Stomach smooth muscle (tissue), 2 donors: Measurements from ENCODE around the gene SERPINB5.

Experiments
- H3K27ac ChIP-seq: one replicate; pipeline ENCODE4 v1.7.0; 2013; ENCODE audit warnings: mild to moderate bottlenecking, low read length, inconsistent platforms
- H3K27me3 ChIP-seq, 2 donors: one replicate each; pipeline ENCODE4 v1.7.0; 2013; ENCODE audit warnings: low read length in 2 of 2; ENCODE audit not compliant: insufficient read depth in 2 of 2, control insufficient read depth in 1 of 2
- H3K36me3 ChIP-seq, 2 donors: one replicate each; pipeline ENCODE4 v1.7.0; 2013; ENCODE audit warnings: low read length in 2 of 2; ENCODE audit not compliant: control insufficient read depth in 2 of 2, insufficient read depth in 2 of 2
- H3K4me1 ChIP-seq: one replicate; pipeline ENCODE4 v1.7.0; 2013; ENCODE audit warnings: low read length; ENCODE audit not compliant: control insufficient read depth, insufficient read depth
- H3K4me3 ChIP-seq, 2 donors: one replicate each; pipeline ENCODE4 v1.7.0; 2013; ENCODE audit warnings: low read length in 2 of 2
- H3K9ac ChIP-seq, 2 donors: one replicate each; pipeline ENCODE4 v1.7.0; 2013; ENCODE audit warnings: low read length in 2 of 2, mild to moderate bottlenecking in 1 of 2
- H3K9me3 ChIP-seq, 2 donors: one replicate each; pipeline ENCODE4 v1.7.0; 2013; ENCODE audit warnings: low read length in 2 of 2; ENCODE audit not compliant: control insufficient read depth in 2 of 2
- donor health status: healthy.
- donor health status: Pancreatic carcinoma.

The SERPINB5 gene

DNA sequence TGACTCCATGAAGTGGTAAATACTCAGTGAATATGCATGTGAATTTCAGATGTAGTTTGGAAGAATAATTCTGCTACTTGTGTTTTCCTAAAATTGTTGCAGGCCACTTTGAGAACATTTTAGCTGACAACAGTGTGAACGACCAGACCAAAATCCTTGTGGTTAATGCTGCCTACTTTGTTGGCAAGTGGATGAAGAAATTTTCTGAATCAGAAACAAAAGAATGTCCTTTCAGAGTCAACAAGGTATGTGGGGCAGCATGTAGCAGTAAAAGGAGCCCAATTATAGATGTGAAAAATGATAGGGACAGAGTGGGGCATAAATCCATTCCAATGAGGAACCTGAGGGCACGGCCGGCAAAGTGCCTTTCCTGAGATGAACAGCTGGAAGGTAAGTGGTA is 16.1 kb downstream of the SERPINB5 start:
- H3K27ac ChIP-seq: no peak overlapping the region
- H3K4me3 ChIP-seq: no peak overlapping the region
- H3K9ac ChIP-seq: no peak overlapping the region
- H3K9me3 ChIP-seq: peaks cover 0 to 2% of the 10 kb centered on the region in 2 donors
- H3K4me1 ChIP-seq: no peaks in the 10 kb centered on the region
- H3K27me3 ChIP-seq: peaks cover 0 to 4% of the 10 kb centered on the region in 2 donors
- H3K36me3 ChIP-seq: no peaks in the 10 kb centered on the region

DNA sequence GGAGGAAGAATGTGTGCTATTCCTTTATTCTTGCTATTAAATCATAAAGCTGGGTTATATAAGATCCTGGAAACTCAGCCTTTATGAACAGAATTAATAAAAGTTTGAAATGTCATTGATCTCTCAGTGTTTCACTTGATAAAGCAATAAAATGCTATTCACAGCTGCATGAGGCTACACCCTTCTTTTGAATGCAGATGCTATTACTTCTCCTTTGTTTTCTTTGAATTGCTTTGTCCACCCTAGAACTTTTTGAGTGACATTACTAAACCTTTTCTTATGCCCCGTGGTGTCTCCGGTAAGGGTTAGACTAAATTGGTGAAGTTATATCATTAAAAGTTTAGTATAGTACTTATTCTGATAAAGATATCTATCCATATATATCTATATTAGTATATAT is 18.9 kb downstream of the SERPINB5 start:
- Histone ChIP-seq H3K9ac (no peak overlapping the region), H3K4me3 (no peak overlapping the region), H3K27ac (no peak overlapping the region)

DNA sequence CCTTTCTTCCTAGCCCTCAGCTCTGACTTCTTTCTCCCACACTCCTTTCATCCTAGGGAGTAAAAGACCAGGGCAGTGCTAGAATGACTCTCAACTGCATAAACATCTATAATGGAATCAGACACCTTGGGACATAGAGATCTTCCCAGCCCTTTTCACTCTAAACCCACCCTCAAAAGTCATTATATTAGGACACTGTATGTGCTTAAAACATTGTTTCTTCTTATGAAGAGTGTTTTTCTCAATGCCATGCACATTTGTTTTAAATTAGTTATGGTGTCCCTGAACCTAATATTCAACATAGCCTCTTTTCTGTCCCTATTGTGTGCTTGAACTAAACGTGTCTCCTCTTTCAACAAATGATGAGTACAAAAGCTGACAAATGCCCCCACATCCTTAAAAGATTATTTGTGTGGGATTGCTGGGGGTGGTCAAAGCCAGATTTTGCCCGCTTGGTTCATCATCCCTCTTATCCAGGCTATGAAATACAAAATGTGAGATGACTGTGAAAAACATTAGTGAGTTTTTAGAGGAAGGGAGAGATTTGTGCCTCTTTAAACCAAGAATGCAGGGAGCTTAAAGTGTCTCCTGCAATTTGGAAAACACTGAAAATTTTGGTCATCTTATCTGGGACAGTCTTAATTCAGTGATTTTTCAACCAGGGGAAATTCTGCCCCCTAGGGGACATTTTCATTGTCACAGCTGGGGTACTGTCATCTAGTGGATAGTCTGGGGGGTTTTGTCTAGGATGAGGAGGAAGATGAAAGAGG is 29.0 kb downstream of the SERPINB5 start:
- no peak overlapping the region for H3K4me3 ChIP-seq
- H3K9me3 ChIP-seq: no peaks in the 10 kb centered on the region
- H3K4me1 ChIP-seq: no peaks in the 10 kb centered on the region
- H3K27me3 ChIP-seq: peaks cover 0 to 4% of the 10 kb centered on the region in 2 donors
- no peak overlapping the region for H3K9ac ChIP-seq
- H3K36me3 ChIP-seq: no peaks in the 10 kb centered on the region
- H3K27ac ChIP-seq: no peak overlapping the region

More for the DNA sequence above, 18.9 kb downstream of the SERPINB5 start:
- H3K27me3 ChIP-seq: peaks cover 0 to 4% of the 10 kb centered on the region in 2 donors
- H3K9me3 ChIP-seq: peaks cover 0 to 2% of the 10 kb centered on the region in 2 donors
- no peaks in the 10 kb centered on the region for H3K36me3 ChIP-seq
- no peaks in the 10 kb centered on the region for H3K4me1 ChIP-seq

DNA sequence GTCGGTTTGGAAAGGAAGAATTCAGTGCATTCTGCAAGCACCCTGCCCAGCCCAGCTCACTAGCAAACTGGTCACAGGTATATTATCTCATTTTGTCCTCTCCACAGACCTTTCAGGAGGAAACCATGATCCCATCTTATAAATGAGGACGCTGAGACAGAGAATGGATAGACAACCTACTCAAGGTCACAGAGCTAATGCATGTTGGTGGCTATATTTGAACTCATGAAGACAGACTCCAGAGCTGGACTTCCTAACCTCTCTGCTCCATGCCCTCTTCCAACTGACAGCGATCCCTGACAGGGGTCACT is 29.5 kb downstream of the SERPINB5 start:
- Histone ChIP-seq H3K27me3 (peaks cover 0 to 4% of the 10 kb centered on the region in 2 donors), H3K36me3 (no peaks in the 10 kb centered on the region), H3K4me3 (no peak overlapping the region), H3K9ac (no peak overlapping the region), H3K27ac (no peak overlapping the region), H3K4me1 (no peaks in the 10 kb centered on the region), H3K9me3 (no peaks in the 10 kb centered on the region)

DNA sequence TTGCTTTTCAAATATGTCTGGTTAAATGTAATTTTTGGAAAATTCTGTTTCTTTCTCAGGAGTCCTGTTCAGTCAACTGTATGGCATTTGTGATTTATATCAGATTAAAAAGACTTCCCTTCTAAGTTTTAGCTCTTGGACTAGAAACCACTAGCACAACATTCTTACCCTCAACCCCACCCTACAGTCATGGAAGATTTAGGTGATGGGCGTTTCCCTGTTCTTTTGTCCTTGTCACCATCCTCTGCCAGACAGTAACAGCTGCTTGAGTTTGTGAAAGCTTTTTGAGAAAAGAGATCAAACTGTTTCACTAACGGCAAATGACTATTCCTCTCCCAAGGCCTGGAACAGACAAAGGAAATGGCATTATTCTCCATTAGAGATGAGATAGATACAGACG is 31.8 kb downstream of the SERPINB5 start:
- H3K4me1 ChIP-seq: no peaks in the 10 kb centered on the region
- no peak overlapping the region for H3K9ac ChIP-seq
- no peak overlapping the region for H3K4me3 ChIP-seq
- H3K27me3 ChIP-seq: peaks cover 0 to 2% of the 10 kb centered on the region in 2 donors
- no peak overlapping the region for H3K27ac ChIP-seq
- H3K9me3 ChIP-seq: no peaks in the 10 kb centered on the region
- H3K36me3 ChIP-seq: no peaks in the 10 kb centered on the region

DNA sequence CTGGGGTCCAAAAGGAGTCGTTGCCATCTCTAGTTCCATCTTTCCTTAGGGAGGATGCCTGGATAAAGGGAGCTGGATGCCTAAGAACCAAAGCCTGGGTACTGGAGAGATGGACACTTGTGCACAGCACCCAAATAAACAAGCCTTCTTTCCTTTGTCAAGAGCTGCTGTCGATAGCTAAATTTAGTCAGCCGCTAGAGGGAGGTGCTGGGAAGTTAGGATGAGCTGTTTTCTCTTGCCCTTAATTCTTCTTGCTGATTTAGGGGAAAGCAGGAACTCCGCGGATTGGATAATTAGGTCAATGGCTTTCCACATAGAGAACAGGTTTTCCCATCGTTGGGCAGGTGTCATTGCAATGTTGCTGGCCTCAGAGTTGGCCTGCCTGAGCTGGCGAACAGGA is 34.5 kb downstream of the SERPINB5 start:
- no peak overlapping the region for H3K4me3 ChIP-seq
- peaks cover 0 to 2% of the 10 kb centered on the region in 2 donors for H3K27me3 ChIP-seq
- H3K9ac ChIP-seq: no peak overlapping the region
- no peaks in the 10 kb centered on the region for H3K9me3 ChIP-seq
- no peaks in the 10 kb centered on the region for H3K4me1 ChIP-seq
- H3K36me3 ChIP-seq: no peaks in the 10 kb centered on the region
- no peak overlapping the region for H3K27ac ChIP-seq

DNA sequence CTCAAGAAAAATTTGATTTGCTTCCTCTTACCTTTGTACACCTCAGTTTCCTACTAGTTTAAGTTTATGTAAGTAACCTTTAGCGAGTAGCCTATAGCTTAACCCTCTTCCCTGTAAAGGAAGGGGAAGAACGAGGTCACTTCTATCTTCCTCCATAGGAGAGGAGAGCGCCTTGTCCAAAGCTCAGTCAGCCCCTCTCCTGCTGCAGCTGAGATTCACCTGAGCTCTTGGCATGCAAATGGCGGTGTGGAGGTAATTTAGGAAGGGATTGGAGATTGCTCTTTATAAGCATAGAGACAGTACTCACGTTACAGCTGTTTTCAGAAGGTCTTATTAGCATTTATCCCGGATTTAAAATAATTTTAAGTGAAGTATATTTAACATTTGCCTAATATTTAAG is 37.6 kb downstream of the SERPINB5 start:
- Histone ChIP-seq H3K9me3 (no peaks in the 10 kb centered on the region), H3K9ac (no peak overlapping the region), H3K4me3 (no peak overlapping the region), H3K27ac (no peak overlapping the region), H3K4me1 (no peaks in the 10 kb centered on the region), H3K27me3 (peaks cover 0 to 5% of the 10 kb centered on the region in 2 donors), H3K36me3 (no peaks in the 10 kb centered on the region)

DNA sequence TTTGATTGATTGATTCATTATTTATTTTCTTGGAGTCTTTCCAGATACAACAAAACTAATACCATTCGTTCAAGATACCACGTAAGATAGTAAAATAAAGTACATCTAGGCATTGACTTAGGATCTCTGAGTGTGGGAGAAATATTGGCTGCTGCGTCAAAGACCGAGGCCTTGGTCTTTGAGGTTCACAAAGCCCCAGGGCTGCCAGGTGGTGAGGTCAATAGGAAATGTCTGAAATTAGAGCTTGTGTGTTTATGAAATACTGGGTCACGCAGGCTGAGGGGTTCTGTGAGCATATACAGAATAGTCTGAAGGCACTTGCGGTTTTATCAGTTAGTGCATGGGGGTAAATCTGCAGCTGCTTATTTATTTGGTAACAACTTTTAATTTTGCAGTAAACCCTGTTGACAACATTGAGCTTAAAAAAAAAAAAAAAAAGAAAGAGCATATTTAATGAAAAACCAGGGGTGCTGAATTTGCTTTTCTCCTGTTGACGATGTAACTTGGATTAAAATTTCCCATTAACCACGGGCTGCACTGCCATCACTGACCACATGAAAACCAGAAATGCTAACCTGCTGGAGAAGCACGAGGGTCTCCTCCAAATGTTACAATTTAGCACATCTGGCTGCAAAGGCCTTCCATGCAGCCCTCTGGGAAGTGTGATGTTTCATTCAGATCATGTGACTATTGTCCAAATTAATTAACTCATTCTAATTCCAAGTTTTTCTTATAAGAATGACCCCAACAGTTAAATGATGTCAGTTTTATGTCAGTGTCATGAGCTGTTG is 38.3 kb downstream of the SERPINB5 start:
- Histone ChIP-seq H3K9ac (no peak overlapping the region), H3K36me3 (no peaks in the 10 kb centered on the region), H3K9me3 (no peaks in the 10 kb centered on the region), H3K4me3 (no peak overlapping the region), H3K27ac (no peak overlapping the region), H3K4me1 (no peaks in the 10 kb centered on the region), H3K27me3 (peaks cover 0 to 6% of the 10 kb centered on the region in 2 donors)

DNA sequence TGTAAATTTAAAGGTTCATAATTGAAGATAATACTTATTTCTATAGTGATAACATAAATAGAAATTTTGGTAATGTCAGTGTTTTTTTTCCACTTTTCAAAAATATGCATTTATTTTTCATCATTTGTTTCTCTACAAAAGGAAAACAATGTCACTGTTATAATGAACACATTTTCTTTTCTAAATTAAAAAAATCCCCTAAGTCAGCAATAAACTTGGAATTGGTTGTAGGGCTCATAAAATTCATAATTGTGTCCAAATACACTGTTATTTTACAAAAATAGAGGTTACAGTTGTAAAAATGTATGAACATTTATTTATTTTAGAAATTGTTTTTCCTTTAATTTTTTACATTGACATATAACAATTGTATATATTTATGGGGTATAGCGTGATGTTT is 39.0 kb downstream of the SERPINB5 start:
- H3K9ac ChIP-seq: no peak overlapping the region
- peaks cover 0 to 4% of the 10 kb centered on the region in 2 donors for H3K27me3 ChIP-seq
- no peak overlapping the region for H3K4me3 ChIP-seq
- no peak overlapping the region for H3K27ac ChIP-seq
- H3K36me3 ChIP-seq: no peaks in the 10 kb centered on the region
- no peaks in the 10 kb centered on the region for H3K9me3 ChIP-seq
- no peaks in the 10 kb centered on the region for H3K4me1 ChIP-seq

DNA sequence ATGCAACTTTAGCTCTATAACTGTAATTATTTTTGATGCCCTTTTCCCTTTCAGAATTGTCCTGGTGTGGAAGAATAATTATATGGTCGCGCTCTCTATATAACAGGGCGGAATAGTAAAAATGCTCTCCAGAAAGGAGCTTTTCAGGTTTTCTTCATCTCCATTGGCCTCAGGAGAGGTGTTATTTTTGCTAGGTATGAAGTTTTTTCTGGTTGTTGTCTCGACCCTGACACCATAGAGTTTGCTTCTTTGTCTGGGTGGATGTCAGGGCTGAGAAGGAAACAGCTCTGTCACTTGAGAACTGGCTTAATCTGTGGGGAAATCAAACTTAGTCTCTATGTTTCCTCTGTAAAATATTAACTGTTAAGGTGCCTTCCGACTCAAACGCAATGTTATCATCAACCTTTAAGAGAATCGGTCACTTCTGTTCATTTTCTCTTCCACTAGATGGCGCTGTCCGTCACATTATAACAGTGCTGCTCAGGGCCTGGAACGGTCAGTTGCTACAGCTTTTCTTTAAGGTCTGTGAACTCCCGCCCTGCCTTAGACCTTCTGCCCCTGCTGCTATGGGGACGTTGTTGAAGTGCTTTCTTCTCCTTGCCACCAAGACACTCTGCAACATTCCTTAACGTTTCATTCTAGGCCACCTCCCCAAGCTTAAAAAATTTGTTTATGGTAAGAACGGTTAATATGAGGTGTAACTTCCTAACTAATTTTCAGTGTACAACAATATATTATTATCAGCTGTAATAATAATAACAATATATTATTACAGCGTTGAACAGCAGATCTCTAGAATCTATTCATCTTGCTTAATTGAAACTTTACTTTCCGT is 41.6 kb downstream of the SERPINB5 start:
- H3K36me3 ChIP-seq: no peaks in the 10 kb centered on the region
- no peak overlapping the region for H3K27ac ChIP-seq
- H3K4me3 ChIP-seq: no peak overlapping the region
- H3K27me3 ChIP-seq: peaks cover 0 to 4% of the 10 kb centered on the region in 2 donors
- H3K9ac ChIP-seq: no peak overlapping the region
- H3K9me3 ChIP-seq: no peaks in the 10 kb centered on the region
- no peaks in the 10 kb centered on the region for H3K4me1 ChIP-seq
